Measurements from ENCODE around the gene PRR27.
"Not testable (repeated sequence)": the region's sequence is repeated elsewhere in the genome, so short reads cannot be mapped to it uniquely, and the experiment has no call there.

The PRR27 gene

GRCh38 chr4:70203601-70204000 is 49.6 kb downstream of the PRR27 start:
- DNase-seq, result no peak

GRCh38 chr4:70212752-70213151 is 58.7 kb downstream of the PRR27 start:
- DNase-seq, result not testable (repeated sequence)

Measured in bone marrow (tissue), 2 donors.